Prostate gland (tissue), 2 donors: ENCODE measurements around the gene WNT3A.

Experiments used
- POLR2A ChIP-seq: fragments of 450-650 bp; IDR thresholded peaks from one replicate; pipeline ENCODE4 v1.6.1; 2016; ENCODE audit warnings: antibody characterized with exemption, mild to moderate bottlenecking
- TF ChIP-seq, protein P1 (sequence below), 4 experiments: fragments of 200-600 bp in 2 of 4; fragments of 450-650 bp in 2 of 4; sonication (generic) in 2 of 4; IDR thresholded peaks; 1 replicate in 3 of 4; 2 replicates in 1 of 4; pipeline ENCODE4 v1.5.1; 2016 to 2019; ENCODE audit warnings: antibody characterized with exemption in 4 of 4, mild to moderate bottlenecking in 2 of 4, moderate library complexity in 2 of 4

DNA sequence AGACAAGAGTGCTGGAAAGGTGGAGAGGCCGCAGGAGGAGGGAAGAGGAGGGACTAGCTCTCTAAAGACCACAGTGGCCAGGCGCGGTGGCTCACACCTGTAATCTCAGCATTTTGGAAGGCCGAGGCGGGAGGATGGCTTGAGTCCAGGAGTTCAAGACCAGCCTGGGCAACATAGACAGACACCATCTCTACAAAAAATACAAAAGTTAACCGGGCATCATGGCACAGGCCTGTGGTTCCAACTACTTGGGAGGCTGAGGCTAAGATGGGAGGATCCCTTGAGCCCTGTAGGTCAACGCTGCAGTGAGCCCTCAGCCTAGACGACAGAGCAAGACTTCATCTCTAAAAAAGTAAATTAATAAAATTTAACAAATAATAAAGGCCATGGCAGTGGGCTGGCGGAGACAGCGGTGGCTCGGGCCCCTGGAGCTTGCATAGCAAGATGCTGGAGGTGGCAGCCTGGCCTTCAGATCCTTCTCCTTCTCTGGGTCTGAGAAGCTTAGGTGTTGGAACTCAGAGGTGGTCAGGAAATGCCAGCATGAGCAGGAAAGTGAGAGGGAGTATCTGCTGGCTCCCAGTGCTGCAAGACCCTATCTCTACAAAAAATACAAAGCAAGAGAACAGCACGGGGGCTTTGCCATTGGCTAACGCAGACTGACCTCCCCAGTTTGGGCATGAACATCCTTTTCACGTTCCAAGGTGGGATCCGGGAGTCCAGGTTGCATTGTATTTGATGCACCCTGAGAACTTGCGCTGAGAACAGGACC is 10.7 kb downstream of the WNT3A start:
- TF ChIP-seq, protein P1, sequence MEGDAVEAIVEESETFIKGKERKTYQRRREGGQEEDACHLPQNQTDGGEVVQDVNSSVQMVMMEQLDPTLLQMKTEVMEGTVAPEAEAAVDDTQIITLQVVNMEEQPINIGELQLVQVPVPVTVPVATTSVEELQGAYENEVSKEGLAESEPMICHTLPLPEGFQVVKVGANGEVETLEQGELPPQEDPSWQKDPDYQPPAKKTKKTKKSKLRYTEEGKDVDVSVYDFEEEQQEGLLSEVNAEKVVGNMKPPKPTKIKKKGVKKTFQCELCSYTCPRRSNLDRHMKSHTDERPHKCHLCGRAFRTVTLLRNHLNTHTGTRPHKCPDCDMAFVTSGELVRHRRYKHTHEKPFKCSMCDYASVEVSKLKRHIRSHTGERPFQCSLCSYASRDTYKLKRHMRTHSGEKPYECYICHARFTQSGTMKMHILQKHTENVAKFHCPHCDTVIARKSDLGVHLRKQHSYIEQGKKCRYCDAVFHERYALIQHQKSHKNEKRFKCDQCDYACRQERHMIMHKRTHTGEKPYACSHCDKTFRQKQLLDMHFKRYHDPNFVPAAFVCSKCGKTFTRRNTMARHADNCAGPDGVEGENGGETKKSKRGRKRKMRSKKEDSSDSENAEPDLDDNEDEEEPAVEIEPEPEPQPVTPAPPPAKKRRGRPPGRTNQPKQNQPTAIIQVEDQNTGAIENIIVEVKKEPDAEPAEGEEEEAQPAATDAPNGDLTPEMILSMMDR (IDR thresholded peaks at IDR 0.05): no peak
- no peak for TF ChIP-seq POLR2A
